HL-60 (cell line): Measurements from ENCODE around the gene KCNH1.

Experiments used
- POLR2AphosphoS5 ChIP-seq: IDR thresholded peaks from 2 replicates; pipeline ENCODE4 v1.6.1; 2012; ENCODE audit warnings: low read depth
- REST ChIP-seq: IDR thresholded peaks from 2 replicates; pipeline ENCODE4 v1.6.1; 2012; ENCODE audit warnings: low read depth; ENCODE audit not compliant: insufficient replicate concordance
- TF ChIP-seq, protein P1 (sequence below): IDR thresholded peaks from one replicate; pipeline ENCODE4 v1.5.1; 2011; ENCODE audit warnings: low read length, control low read depth, inconsistent platforms; ENCODE audit not compliant: insufficient read depth

DNA sequence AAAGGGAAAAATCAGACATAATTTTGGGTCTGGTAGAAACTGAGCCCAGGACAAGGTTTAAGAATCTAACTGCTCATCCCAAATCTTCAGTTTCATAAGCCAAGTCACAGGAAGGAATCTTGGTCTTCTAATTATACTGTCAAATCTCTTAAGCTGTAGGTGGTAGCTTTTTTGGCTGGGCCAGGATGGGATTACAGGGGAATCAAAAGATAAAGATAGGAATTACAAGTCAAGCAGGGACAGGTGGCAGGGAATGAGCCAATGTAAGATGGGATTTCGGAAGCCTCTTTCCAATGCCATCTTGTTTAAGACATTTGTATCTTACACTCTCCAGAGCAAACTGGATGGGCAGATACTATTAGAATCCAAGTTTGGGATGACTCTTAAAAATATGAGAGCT is 383.5 kb downstream of the KCNH1 start:
- TF ChIP-seq, protein P1, sequence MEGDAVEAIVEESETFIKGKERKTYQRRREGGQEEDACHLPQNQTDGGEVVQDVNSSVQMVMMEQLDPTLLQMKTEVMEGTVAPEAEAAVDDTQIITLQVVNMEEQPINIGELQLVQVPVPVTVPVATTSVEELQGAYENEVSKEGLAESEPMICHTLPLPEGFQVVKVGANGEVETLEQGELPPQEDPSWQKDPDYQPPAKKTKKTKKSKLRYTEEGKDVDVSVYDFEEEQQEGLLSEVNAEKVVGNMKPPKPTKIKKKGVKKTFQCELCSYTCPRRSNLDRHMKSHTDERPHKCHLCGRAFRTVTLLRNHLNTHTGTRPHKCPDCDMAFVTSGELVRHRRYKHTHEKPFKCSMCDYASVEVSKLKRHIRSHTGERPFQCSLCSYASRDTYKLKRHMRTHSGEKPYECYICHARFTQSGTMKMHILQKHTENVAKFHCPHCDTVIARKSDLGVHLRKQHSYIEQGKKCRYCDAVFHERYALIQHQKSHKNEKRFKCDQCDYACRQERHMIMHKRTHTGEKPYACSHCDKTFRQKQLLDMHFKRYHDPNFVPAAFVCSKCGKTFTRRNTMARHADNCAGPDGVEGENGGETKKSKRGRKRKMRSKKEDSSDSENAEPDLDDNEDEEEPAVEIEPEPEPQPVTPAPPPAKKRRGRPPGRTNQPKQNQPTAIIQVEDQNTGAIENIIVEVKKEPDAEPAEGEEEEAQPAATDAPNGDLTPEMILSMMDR = no peak
- TF ChIP-seq POLR2AphosphoS5 (no peak), REST (no peak)
